CD14-positive monocyte (primary cell): Measurements from ENCODE around the gene CAB39L. TPM values are rescaled to one million over a fixed set of nuclear protein-coding genes. Genes with fewer than 3 reads are reported as not detected.

Experiments
- DNase-seq, 3 donors: peaks; one replicate each; pipeline ENCODE4 v3.0.0-alpha.2; 2011 to 2022
- H2AFZ ChIP-seq: 2 replicates; pipeline ENCODE4 v1.6.0; 2012; ENCODE audit warnings: mild to moderate bottlenecking, low read depth, low read length, inconsistent platforms; ENCODE audit not compliant: insufficient read depth, poor library complexity, severe bottlenecking
- H3K27ac ChIP-seq, 2 donors: 1 replicate in 1 of 2; 2 replicates in 1 of 2; pipeline ENCODE4 v1.5.1; 2012 to 2013; ENCODE audit warnings: low read length in 2 of 2, control low read depth in 1 of 2, inconsistent platforms in 1 of 2, low read depth in 1 of 2, mild to moderate bottlenecking in 1 of 2
- H3K27me3 ChIP-seq, 2 donors: one replicate each; pipeline versions ENCODE4 v1.6.0 to v1.6.1; 2011 to 2013; ENCODE audit warnings: low read length in 2 of 2; ENCODE audit not compliant: control insufficient read depth in 2 of 2, insufficient read depth in 2 of 2
- H3K36me3 ChIP-seq, 2 donors: replicated peaks in 1 of 2; 1 replicate in 1 of 2; 2 replicates in 1 of 2; pipeline versions ENCODE4 v1.5.1 to v1.6.1; 2012 to 2013; ENCODE audit warnings: low read length in 2 of 2, control low read depth in 1 of 2, inconsistent platforms in 1 of 2, mild to moderate bottlenecking in 1 of 2; ENCODE audit not compliant: insufficient read depth in 2 of 2, control insufficient read depth in 1 of 2
- H3K4me1 ChIP-seq, 2 donors: 1 replicate in 1 of 2; 2 replicates in 1 of 2; pipeline versions ENCODE4 v1.5.1 to v1.6.1; 2012 to 2013; ENCODE audit warnings: low read length in 2 of 2, control low read depth in 1 of 2, inconsistent platforms in 1 of 2, mild to moderate bottlenecking in 1 of 2, moderate library complexity in 1 of 2; ENCODE audit not compliant: insufficient read depth in 2 of 2, control insufficient read depth in 1 of 2
- H3K4me2 ChIP-seq: replicated peaks from 2 replicates; pipeline ENCODE3; 2012; ENCODE audit warnings: low read length, moderate library complexity, mild to moderate bottlenecking; ENCODE audit not compliant: poor library complexity, severe bottlenecking; ENCODE audit errors: extremely low read depth
- H3K4me3 ChIP-seq, 3 experiments: fragments of 200-600 bp in 1 of 3; sonication (generic) in 1 of 3; replicated peaks in 1 of 3; 1 replicate in 2 of 3; 2 replicates in 1 of 3; pipeline ENCODE4 v1.5.1; 2011 to 2013; ENCODE audit warnings: low read length in 3 of 3, mild to moderate bottlenecking in 3 of 3, control low read depth in 2 of 3, low read depth in 2 of 3, inconsistent platforms in 1 of 3, moderate library complexity in 1 of 3
- H3K79me2 ChIP-seq: 2 replicates; pipeline ENCODE4 v1.6.0; 2012; ENCODE audit warnings: mild to moderate bottlenecking, control low read depth, inconsistent platforms, low read length, moderate library complexity; ENCODE audit not compliant: insufficient read depth
- H3K9ac ChIP-seq: 2 replicates; pipeline ENCODE4 v1.6.0; 2017; ENCODE audit warnings: low read length, mild to moderate bottlenecking; ENCODE audit not compliant: insufficient read depth, poor library complexity, severe bottlenecking
- H3K9me3 ChIP-seq, 2 donors: replicated peaks in 1 of 2; 1 replicate in 1 of 2; 2 replicates in 1 of 2; pipeline versions ENCODE4 v1.5.1 to v1.6.1; 2012 to 2013; ENCODE audit warnings: low read length in 2 of 2, control low read depth in 1 of 2; ENCODE audit not compliant: control insufficient read depth in 1 of 2, insufficient read depth in 1 of 2
- H4K20me1 ChIP-seq: 2 replicates; pipeline ENCODE4 v1.6.0; 2012; ENCODE audit warnings: mild to moderate bottlenecking, low read length, control low read depth, moderate library complexity; ENCODE audit not compliant: insufficient read depth
- H3K27ac Mint-ChIP-seq, 7 donors: one replicate each; pipeline ENCODE4 v1.8.0; 2020; ENCODE audit warnings: mild to moderate bottlenecking in 7 of 7, mixed read lengths in 7 of 7, moderate library complexity in 6 of 7, inconsistent platforms in 2 of 7
- H3K27me3 Mint-ChIP-seq, 3 donors: one replicate each; pipeline ENCODE4 v1.8.0; 2021 to 2022; ENCODE audit warnings: low read depth in 3 of 3, mild to moderate bottlenecking in 3 of 3, mixed read lengths in 3 of 3, moderate library complexity in 3 of 3, inconsistent platforms in 1 of 3
- H3K36me3 Mint-ChIP-seq, 2 donors: one replicate each; pipeline ENCODE4 v1.8.0; 2020; ENCODE audit warnings: mixed read lengths in 2 of 2, inconsistent platforms in 1 of 2, mild to moderate bottlenecking in 1 of 2
- H3K4me1 Mint-ChIP-seq: one replicate; pipeline ENCODE4 v1.8.0; 2020; ENCODE audit warnings: mild to moderate bottlenecking, mixed read lengths
- H3K4me3 Mint-ChIP-seq, 2 donors: one replicate each; pipeline ENCODE4 v1.8.0; 2020; ENCODE audit warnings: mild to moderate bottlenecking in 2 of 2, mixed read lengths in 2 of 2, moderate library complexity in 1 of 2
- H3K9me3 Mint-ChIP-seq, 7 donors: one replicate each; pipeline ENCODE4 v1.8.0; 2020 to 2022; ENCODE audit warnings: mixed read lengths in 7 of 7, mild to moderate bottlenecking in 6 of 7, moderate library complexity in 6 of 7, inconsistent platforms in 2 of 7
- CTCF ChIP-seq: fragments of 200-600 bp; IDR thresholded peaks from one replicate; pipeline ENCODE4 v1.8.0; 2022; ENCODE audit warnings: antibody characterized with exemption, mild to moderate bottlenecking
- WGBS: methylation state at CpG from one replicate; pipeline ENCODE4 v1.1.5; 2013; ENCODE audit warnings: missing lambda C conversion rate; ENCODE audit not compliant: insufficient coverage; 5-methylcytosine and 5-hydroxymethylcytosine counted together
- intact Hi-C, 2 donors: fragments of 100-400 bp; cut with micrococcal nuclease; formaldehyde crosslinking; loops; one replicate each; pipeline versions ENCODE4 v1.15.0 to v1.15.1; 2023
- polyA plus RNA-seq, 3 donors: library from polyadenylated mRNA; depleted of rRNA in 1 of 3; unstranded in 2 of 3; stranded (reverse) in 1 of 3; fragments of 300-500 nt in 2 of 3; fragments of >200 nt in 1 of 3; fragmentation: Illumina TruSeq in 2 of 3; gene quantifications; 1 replicate in 2 of 3; 2 replicates in 1 of 3; pipeline ENCODE4 v1.2.3, GENCODE V29; 2012 to 2021

Gene CAB39L
- polyA plus RNA-seq, 3 donors: 1.9 to 5.1 (median 2.7) TPM

- peaks cover 18% of the 10 kb centered on the region for H3K79me2 ChIP-seq
- intact Hi-C loops: no loop called here
- peaks cover 22% of the 10 kb centered on the region in 2 donors for H3K36me3 Mint-ChIP-seq
- no peak overlapping the region for H3K4me2 ChIP-seq
- H3K9ac ChIP-seq: no peak overlapping the region
- no peaks in the 10 kb centered on the region for H3K27me3 Mint-ChIP-seq
- H2AFZ ChIP-seq: no peak overlapping the region
- peaks cover 4 to 21% of the 10 kb centered on the region in 2 donors for H3K36me3 ChIP-seq
- no peaks in the 10 kb centered on the region for H3K4me1 ChIP-seq
- no peak for DNase-seq
- H3K4me1 Mint-ChIP-seq: peaks cover 7% of the 10 kb centered on the region
- no peak overlapping the region for H3K4me3 ChIP-seq
- WGBS: no CpG with 5 or more reads among the region's 4 CpGs
- no peak for TF ChIP-seq CTCF
- no peak overlapping the region for H3K4me3 Mint-ChIP-seq
- no peak overlapping the region for H3K27ac Mint-ChIP-seq
- no peaks in the 10 kb centered on the region for H3K9me3 ChIP-seq
- no peaks in the 10 kb centered on the region for H3K9me3 Mint-ChIP-seq
- no peaks in the 10 kb centered on the region for H4K20me1 ChIP-seq
- H3K27ac ChIP-seq: no peak overlapping the region
- H3K27me3 ChIP-seq: no peaks in the 10 kb centered on the region
These were observed 10.6 kb upstream of the CAB39L start for GRCh38 chr13:49454388-49455006.

GRCh38 chr13:49453465-49453864, 9.6 kb upstream of the CAB39L start:
- Histone ChIP-seq H3K4me1 (no peaks in the 10 kb centered on the region), H4K20me1 (no peaks in the 10 kb centered on the region), H3K4me3 (no peak overlapping the region), H3K9me3 (no peaks in the 10 kb centered on the region), H3K27me3 (no peaks in the 10 kb centered on the region), H3K4me2 (no peak overlapping the region), H3K9ac (no peak overlapping the region), H3K79me2 (peaks cover 28% of the 10 kb centered on the region), H3K36me3 (peaks cover 4 to 19% of the 10 kb centered on the region in 2 donors), H2AFZ (no peak overlapping the region), H3K27ac (no peak overlapping the region)
- no peak for DNase-seq
- TF ChIP-seq CTCF: no peak
- peaks cover 20 to 28% of the 10 kb centered on the region in 2 donors for H3K36me3 Mint-ChIP-seq
- no peaks in the 10 kb centered on the region for H3K27me3 Mint-ChIP-seq
- WGBS: 100% methylated on average over 4 of the region's 7 CpGs
- no peak overlapping the region for H3K4me3 Mint-ChIP-seq
- no peak overlapping the region for H3K27ac Mint-ChIP-seq
- H3K4me1 Mint-ChIP-seq: peaks cover 12% of the 10 kb centered on the region
- intact Hi-C loops: no loop called here
- no peaks in the 10 kb centered on the region for H3K9me3 Mint-ChIP-seq
